Lower lobe of right lung (tissue), 2 donors: Measurements from ENCODE around the gene C2CD4B. TPM values are rescaled to one million over a fixed set of nuclear protein-coding genes. Genes with fewer than 3 reads are reported as not detected.

Source experiments
- ATAC-seq, 2 donors: fragments of 200-7000 bp; cut with Tn5 transposase; one replicate each; pipeline ENCODE4 v1.9.1; 2020 to 2022; ENCODE audit warnings: mild to moderate bottlenecking in 2 of 2, moderate library complexity in 2 of 2
- DNase-seq: peaks from one replicate; pipeline ENCODE4 v3.0.0-alpha.2; 2020
- H3K27ac ChIP-seq: fragments of 200-600 bp; one replicate; pipeline ENCODE4 v1.8.0; 2022
- H3K27me3 ChIP-seq: fragments of 200-600 bp; one replicate; pipeline ENCODE4 v1.8.0; 2022; ENCODE audit warnings: low read depth
- H3K36me3 ChIP-seq: fragments of 200-600 bp; one replicate; pipeline ENCODE4 v1.8.0; 2022; ENCODE audit warnings: mild to moderate bottlenecking
- H3K4me1 ChIP-seq: fragments of 200-600 bp; one replicate; pipeline ENCODE4 v1.8.0; 2022
- H3K4me3 ChIP-seq: fragments of 200-600 bp; one replicate; pipeline ENCODE4 v1.8.0; 2022; ENCODE audit warnings: mild to moderate bottlenecking
- H3K9me3 ChIP-seq: fragments of 200-600 bp; one replicate; pipeline ENCODE4 v1.8.0; 2022
- intact Hi-C: fragments of 100-400 bp; cut with DNase I; formaldehyde crosslinking; loops from one replicate; pipeline ENCODE4 v1.11.0; 2022
- total RNA-seq: library from RNA; stranded (reverse); fragmentation: NEBNext Ultra II Directional; extraction: Animal tissue kit (Norgen Biotek cat#: 25700); gene quantifications from one replicate; pipeline ENCODE4 v1.2.1, GENCODE V29; 2021
- TF ChIP-seq, protein P1 (sequence below): fragments of 200-600 bp; IDR thresholded peaks from one replicate; pipeline ENCODE4 v1.8.0; 2022; ENCODE audit warnings: antibody characterized with exemption, mild to moderate bottlenecking
- donor health status: DM: no; HTN: yes; CAD: no; lungs with severe emphysema.

The C2CD4B gene
- total RNA-seq, 1 donor from 2014 or later, result 2.6 TPM

DNA sequence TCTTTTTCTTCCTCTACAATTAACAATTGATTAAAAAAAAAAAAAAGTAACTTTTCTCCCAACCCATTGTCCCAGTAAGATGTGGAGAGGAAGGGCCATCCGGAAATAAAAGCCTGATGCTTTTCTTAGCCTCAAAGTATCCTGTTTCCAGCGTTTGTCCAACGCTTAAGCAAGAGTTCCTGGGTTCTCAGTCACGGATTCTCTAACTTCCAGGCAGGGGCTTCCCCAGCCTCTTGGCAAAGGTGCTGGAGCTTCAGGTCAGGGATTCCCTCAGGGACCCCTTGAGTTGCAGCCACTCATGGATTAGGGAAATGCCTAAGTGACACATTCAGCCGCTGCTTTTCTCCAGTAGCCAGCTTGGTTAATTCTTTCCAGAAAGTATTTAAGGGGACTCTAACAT is 22.3 kb upstream of the C2CD4B start:
- TF ChIP-seq, protein P1, sequence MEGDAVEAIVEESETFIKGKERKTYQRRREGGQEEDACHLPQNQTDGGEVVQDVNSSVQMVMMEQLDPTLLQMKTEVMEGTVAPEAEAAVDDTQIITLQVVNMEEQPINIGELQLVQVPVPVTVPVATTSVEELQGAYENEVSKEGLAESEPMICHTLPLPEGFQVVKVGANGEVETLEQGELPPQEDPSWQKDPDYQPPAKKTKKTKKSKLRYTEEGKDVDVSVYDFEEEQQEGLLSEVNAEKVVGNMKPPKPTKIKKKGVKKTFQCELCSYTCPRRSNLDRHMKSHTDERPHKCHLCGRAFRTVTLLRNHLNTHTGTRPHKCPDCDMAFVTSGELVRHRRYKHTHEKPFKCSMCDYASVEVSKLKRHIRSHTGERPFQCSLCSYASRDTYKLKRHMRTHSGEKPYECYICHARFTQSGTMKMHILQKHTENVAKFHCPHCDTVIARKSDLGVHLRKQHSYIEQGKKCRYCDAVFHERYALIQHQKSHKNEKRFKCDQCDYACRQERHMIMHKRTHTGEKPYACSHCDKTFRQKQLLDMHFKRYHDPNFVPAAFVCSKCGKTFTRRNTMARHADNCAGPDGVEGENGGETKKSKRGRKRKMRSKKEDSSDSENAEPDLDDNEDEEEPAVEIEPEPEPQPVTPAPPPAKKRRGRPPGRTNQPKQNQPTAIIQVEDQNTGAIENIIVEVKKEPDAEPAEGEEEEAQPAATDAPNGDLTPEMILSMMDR, result no peak
- no peak for ATAC-seq
- H3K9me3 ChIP-seq, result no peaks in the 10 kb centered on the region
- no peaks in the 10 kb centered on the region for H3K4me1 ChIP-seq
- H3K27ac ChIP-seq, result no peak overlapping the region
- intact Hi-C loops, result no loop called here
- no peak overlapping the region for H3K4me3 ChIP-seq
- DNase-seq, result no peak
- H3K36me3 ChIP-seq, result no peaks in the 10 kb centered on the region
- no peaks in the 10 kb centered on the region for H3K27me3 ChIP-seq

DNA sequence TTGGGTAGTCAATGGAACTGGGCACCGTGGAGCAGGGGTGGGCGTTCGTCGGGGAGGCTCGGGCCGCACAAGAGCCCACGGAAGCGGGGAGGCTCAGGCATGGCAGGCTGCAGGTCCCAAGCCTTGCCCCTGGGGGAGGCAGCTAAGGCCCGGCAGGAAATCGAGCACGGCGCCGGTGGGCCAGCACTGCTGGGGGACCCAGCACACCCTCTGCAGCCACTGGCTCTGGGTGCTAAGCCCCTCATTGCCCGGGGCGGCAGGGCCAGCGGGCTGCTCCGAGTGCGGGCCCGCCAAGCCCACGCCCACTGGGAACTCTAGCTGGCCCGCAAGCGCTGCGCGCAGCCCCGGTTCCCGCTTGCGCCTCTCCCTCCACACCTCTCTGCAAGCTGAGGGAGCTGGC is 21.5 kb upstream of the C2CD4B start:
- DNase-seq (no peak), ATAC-seq (no peak)
- H3K27ac ChIP-seq, result no peak overlapping the region
- H3K36me3 ChIP-seq, result no peaks in the 10 kb centered on the region
- intact Hi-C loops, result no loop called here
- TF ChIP-seq, protein P1, result no peak
- no peaks in the 10 kb centered on the region for H3K9me3 ChIP-seq
- H3K27me3 ChIP-seq, result no peaks in the 10 kb centered on the region
- H3K4me3 ChIP-seq, result no peak overlapping the region
- no peaks in the 10 kb centered on the region for H3K4me1 ChIP-seq

DNA sequence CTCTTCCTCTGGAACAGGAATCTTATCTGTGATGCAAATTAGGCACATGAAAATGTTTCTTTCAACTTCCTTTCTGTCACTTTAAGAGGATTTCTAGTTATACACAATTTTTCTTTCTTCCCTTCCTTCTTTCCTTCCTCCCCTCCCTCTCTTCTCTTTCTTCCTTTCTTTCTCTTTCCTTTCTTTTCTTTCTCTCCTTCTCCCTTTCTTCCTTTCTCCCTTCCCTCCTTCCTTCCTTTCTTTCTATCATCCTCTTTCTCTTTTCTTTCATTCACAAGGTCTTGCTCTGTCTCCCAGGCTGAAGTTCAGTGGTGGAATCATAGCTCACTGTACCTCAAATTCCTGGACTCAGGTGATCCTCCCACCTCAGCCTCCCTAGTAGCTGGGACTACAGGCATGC is 18.0 kb upstream of the C2CD4B start:
- no peaks in the 10 kb centered on the region for H3K36me3 ChIP-seq
- TF ChIP-seq, protein P1, result no peak
- H3K27me3 ChIP-seq, result no peaks in the 10 kb centered on the region
- ATAC-seq, result no peak
- intact Hi-C loops, result no loop called here
- no peak overlapping the region for H3K4me3 ChIP-seq
- H3K4me1 ChIP-seq, result no peaks in the 10 kb centered on the region
- no peak for DNase-seq
- H3K9me3 ChIP-seq, result no peaks in the 10 kb centered on the region
- no peak overlapping the region for H3K27ac ChIP-seq

DNA sequence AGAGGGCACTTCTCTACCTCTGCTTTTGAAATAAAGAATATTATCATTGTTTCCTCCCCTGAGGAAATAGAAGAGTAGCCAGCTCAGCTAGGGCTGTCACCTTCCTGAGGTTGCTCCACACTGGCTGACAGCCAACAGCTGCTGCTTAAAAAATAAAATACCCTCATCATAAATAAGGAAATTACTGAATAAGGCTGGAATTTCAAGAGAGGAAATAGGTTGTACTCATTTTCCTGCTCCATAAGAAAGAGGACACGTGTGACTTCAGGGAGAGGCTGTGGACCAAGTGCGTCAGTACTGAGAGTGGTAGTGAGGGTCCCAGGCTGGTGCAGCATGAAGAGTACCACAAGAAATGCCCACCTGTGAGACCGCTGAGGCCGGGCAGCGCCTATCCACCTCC is 8.1 kb upstream of the C2CD4B start:
- DNase-seq, result peak; percentile 43
- TF ChIP-seq, protein P1, result no peak
- Histone ChIP-seq H3K9me3 (no peaks in the 10 kb centered on the region), H3K4me3 (no peak overlapping the region), H3K27ac (peak overlapping the region; percentile 66), H3K36me3 (no peaks in the 10 kb centered on the region), H3K4me1 (peaks cover 11% of the 10 kb centered on the region), H3K27me3 (no peaks in the 10 kb centered on the region)
- intact Hi-C loops, result no loop called here
- peak in 1 of 2 donors; percentile 33 for ATAC-seq

DNA sequence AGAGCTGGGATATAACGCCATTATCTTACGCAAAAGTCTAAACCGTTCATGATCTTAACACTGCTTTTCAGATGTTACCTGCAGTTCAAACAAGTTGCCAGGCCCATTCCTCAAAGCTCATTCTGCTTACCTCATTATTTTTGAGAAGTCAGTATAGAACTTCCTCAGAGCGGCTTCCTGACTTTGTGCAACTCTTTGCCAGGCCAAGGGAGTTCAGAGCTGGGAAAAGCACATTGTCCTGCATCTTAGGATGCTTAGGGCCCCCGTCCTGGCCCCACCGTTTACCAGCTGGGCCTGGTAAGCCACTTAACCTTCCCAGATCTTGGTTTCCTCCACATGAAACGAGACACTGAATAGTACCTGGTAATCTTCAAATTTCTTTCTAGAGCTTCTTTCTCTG is 6.8 kb upstream of the C2CD4B start:
- ATAC-seq, result no peak
- no peak for DNase-seq
- H3K4me1 ChIP-seq, result peaks cover 11% of the 10 kb centered on the region
- no peaks in the 10 kb centered on the region for H3K36me3 ChIP-seq
- no peaks in the 10 kb centered on the region for H3K9me3 ChIP-seq
- TF ChIP-seq, protein P1, result no peak
- peak overlapping the region; percentile 33 for H3K27ac ChIP-seq
- no peak overlapping the region for H3K4me3 ChIP-seq
- peaks cover 5% of the 10 kb centered on the region for H3K27me3 ChIP-seq
- intact Hi-C loops, result no loop called here

DNA sequence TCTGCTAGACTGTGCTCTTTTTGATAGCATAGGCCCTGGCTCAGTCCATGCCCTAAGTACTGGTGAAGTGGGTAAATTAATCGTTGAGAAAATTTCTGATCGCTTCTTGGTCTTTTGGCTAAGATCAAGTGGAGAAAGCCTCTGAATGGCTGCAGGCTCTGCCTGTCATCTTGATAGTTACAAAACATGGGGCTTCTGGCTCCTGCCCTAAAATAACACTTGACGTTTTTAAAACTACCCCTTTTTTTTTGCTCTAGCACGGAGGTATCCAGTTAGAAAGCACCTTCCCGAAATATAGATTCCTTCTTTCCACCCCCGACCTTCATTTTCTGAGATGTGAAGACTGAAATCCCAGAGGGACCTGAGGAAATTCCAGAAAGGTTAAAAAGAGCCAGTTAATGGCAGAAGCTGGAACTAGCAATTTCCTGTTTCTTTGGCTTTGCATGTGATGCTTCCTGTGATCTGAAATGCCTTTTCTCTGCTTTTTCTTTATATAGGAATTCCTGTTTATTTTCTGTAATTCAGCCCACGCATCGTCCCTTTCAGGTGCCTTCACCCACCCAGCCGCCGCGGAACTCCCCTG is 799 bp upstream of the C2CD4B start:
- H3K9me3 ChIP-seq, result no peaks in the 10 kb centered on the region
- peak overlapping the region; percentile 62 for H3K27ac ChIP-seq
- H3K36me3 ChIP-seq, result no peaks in the 10 kb centered on the region
- TF ChIP-seq, protein P1, result no peak
- peaks cover 51% of the 10 kb centered on the region for H3K27me3 ChIP-seq
- ATAC-seq (no peak), DNase-seq (no peak)
- peaks cover 17% of the 10 kb centered on the region for H3K4me1 ChIP-seq
- peak overlapping the region; percentile 57 for H3K4me3 ChIP-seq
- intact Hi-C loops, result no loop called here
